GM21576 (cell line): ENCODE results near the gene BLVRA.
"Not testable (repeated sequence)": the region's sequence is repeated elsewhere in the genome, so short reads cannot be mapped to it uniquely, and the experiment has no call there.

Experiments
- ATAC-seq: cut with Tn5 transposase; IDR thresholded peaks from one replicate; pipeline ENCODE4 v1.9.1; 2021; ENCODE audit warnings: mild to moderate bottlenecking, moderate library complexity; ENCODE audit not compliant: unreplicated experiment

Gene BLVRA

DNA sequence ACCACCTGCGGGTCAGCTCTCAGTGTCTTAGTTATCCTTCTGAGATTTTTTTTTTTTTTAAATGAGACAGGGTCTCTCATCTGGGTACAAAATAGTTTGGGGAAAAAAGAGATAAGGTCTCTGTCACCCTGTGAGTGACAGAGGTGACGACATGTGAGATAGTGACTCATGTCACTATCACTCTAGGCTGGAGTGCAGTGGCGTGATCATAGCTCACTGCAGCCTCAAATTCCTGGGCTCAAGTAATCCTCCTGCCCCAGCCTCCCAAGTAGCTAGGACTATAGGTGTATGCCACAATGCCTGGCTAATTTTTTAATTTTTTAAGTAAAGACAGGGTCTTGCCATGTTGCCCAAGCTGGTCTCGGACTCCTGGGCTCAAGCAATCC, 10.4 kb downstream of the BLVRA start:
- ATAC-seq, result no peak

GRCh38 chr7:43769281-43769680, 10.8 kb downstream of the BLVRA start:
- ATAC-seq, result no peak

DNA sequence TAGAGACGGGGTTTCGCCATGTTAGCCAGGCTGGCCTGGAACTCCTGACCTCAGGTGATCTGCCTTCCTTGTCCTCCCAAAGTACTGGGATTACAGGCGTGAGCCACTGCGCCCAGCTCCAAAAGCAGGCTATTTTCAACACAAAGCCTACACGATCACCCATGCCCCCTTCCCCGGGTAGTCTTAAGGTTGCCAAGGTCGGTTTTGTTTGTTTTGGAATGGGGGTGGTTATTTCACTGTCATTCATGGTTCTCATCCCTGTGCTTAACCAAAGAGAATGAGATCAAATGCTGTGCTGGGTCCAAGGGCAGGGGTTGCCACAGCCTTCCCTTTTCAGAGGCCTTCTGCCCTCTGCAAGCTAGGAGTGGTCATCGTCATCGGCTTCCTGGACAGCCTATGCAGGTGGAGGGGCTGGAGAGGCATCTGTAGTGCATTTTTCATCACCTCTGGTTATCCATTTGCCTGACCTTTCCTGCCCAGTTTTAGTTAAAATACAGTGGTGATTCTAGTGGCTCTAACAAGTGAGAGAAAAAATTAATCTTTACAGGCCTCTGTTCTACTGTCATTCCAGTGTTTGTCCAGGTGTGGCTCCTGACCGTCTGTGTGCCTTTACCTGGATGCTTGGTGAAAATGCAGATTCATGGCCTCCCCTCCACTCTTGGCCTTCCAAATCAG, 11.4 kb downstream of the BLVRA start:
- ATAC-seq, result no peak

GRCh38 chr7:43771128-43771527, 12.6 kb downstream of the BLVRA start:
- no peak for ATAC-seq

- ATAC-seq, result no peak
These were observed 13.1 kb downstream of the BLVRA start for GRCh38 chr7:43771573-43771972.

DNA sequence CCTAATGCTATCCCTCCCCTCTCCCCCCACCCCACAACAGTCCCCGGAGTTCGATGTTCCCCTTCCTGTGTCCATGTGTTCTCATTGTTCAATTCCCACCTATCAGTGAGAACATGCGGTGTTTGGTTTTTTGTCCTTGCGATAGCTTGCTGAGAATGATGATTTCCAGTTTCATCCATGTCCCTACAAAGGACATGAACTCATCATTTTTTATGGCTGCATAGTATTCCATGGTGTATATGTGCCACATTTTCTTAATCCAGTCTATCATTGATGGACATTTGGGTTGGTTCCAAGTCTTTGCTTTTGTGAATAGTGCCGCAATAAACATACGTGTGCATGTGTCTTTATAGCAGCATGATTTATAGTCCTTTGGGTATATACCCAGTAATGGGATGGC, 14.8 kb downstream of the BLVRA start:
- not testable (repeated sequence) for ATAC-seq

DNA sequence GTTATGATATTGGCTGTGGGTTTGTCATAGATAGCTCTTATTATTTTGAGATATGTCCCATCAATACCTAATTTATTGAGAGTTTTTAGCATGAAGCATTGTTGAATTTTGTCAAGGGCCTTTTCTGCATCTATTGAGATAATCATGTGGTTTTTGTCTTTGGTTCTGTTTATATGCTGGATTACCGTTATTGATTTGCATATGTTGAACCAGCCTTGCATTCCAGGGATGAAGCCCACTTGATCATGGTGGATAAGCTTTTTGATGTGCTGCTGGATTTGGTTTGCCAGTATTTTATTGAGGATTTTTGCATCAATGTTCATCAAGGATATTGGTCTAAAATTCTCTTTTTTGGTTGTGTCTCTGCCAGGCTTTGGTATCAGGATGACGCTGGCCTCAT, 16.8 kb downstream of the BLVRA start:
- ATAC-seq, result not testable (repeated sequence)

GRCh38 chr7:43778293-43779044, 20.0 kb downstream of the BLVRA start:
- ATAC-seq, result not testable (repeated sequence)

GRCh38 chr7:43779045-43779812, 20.7 kb downstream of the BLVRA start:
- ATAC-seq, result no peak

DNA sequence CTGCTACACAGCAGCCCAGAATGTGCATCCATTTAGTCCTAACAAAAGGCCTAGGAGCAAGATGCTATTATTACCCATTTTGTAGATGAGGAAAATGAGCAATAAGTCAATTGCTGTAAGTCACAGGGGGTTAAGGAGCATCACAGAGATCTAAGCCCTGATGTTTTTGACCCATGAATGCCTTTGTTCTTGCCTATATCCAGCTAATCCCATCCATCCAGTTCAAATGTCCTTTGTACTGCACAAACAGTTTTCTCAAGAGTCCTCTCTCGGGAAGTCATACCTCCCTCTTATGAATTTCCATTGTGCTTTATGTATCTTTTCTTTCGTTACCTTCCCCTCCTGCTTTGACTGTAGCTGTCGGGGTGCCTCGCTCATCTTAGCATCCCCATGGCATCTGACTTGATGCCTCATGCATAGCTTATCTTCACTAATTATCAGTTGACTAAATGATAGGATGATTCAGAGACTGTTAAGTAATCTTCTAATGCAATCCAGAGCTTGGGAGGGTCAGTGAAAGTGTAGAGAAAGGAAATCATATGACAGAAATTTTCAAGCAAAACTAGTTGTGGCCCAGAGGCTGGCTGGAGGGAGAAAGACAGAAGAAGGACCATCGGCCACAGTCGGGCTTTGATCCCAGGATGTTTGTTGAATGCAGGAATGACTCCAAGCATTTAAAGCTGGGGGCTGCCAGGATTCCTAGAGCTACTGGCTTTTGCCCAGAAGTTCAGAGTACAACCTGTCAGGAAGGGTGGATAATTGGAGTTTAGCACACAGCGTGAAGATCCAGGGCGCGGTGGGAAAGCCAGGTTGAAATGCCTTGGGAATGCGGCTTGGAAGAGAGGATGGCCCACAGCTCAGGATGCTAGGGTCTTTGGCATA, 23.5 kb downstream of the BLVRA start:
- no peak for ATAC-seq

DNA sequence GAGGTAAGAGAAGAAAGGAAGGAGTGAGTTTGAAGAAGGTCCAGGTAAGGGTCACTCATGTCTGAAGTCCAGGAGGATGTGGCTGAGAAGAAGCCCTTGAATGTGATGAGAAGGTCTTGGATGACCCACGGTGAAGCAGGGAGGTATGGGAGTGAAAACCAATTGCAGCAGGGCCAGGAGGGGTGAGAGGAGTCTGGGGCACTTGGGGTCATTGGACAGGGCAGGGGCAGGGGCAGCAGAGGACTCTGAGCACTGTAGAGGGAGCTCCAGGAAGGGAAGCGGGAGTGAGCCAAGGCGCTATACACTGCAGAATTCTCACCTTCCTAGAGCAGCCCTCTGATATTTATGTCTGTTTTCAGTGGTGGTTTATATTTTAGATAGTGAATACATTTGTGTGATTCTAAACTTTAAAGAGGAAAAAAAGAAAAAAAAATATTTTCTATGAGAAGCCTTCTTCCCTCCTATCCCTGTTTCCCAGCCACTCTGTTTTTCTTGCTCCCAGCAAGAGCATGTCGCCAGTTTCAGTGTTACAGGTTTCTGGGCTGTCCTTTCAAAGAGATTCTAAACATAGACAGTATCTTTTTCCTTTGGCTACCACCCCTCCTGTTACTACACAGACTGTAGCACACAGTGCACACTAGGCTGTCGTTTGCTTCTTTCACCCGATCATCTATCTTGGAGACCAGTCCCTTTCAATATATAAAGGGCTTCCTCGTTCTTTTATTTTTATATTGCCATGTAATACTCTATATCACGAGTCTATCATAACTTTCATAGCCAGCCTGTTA, 24.5 kb downstream of the BLVRA start:
- no peak for ATAC-seq

DNA sequence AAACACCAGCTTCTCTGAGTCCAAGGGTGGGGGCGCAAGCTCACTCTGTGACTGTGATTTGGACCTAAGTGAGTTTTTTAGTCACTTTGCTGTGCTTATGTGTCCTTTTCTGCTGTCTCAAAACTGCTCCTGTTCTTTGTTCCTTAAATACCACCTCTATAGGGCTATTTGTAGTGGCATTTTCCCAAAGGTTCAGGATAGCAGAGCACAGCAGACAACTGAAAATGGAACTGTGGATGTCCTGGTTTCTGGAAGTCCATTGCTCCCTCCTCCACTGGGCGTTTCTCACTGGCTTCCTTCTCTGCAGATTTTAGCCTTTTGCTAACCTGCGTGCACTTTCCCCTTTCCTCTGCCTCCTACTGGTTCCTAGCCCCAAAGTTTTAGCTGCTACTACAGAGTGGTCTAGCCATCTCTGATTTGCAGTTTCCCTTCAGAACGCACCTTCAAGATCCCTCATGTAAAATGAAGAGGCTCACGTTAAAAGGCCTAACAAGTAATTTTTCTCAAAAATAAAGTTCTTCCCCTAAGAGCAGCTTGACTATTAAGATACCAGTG, 25.6 kb downstream of the BLVRA start:
- ATAC-seq, result peak; percentile 19

- peak; percentile 90 for ATAC-seq
These were observed 26.2 kb downstream of the BLVRA start for GRCh38 chr7:43784585-43785087.

GRCh38 chr7:43785420-43785819, 26.9 kb downstream of the BLVRA start:
- ATAC-seq, result no peak

DNA sequence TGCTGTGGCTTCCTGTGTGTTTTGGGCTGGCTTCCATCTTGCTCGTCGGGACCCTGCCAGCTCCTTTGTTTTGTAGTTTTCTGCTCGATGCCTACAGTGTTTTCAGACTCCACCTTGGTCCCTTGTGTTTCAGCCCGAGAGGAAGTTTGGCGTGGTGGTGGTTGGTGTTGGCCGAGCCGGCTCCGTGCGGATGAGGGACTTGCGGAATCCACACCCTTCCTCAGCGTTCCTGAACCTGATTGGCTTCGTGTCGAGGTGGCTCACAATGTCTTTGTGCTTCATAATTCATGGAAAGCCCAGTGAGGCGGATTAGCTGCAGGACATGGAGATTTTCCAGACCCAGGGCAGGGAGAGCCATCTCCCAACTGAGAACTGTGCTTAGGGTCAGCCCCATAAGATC, 29.3 kb downstream of the BLVRA start:
- no peak for ATAC-seq

DNA sequence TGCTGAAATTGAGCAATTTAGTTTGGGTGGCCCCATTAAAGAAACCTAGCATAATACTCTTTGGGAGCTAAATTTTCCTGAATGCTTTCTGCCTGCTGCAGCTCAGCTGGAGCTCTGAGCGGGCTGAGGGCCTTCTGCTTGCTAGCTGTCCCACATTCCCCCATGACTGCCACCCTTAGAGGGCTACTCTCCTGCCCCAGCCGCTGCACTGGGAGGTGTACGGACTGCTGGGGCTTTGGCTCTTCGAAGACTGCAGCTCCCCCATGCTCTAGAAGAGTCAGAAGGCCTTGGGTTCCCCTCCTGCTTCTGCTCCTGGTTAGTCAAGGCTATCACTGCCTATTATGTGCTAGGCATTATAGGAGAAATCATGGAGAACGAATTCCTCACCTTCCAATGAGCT, 31.5 kb downstream of the BLVRA start:
- ATAC-seq, result no peak

GRCh38 chr7:43790834-43791233, 32.4 kb downstream of the BLVRA start:
- no peak for ATAC-seq

- ATAC-seq, result no peak
These were observed 33.2 kb downstream of the BLVRA start for GRCh38 chr7:43791665-43792064.

DNA sequence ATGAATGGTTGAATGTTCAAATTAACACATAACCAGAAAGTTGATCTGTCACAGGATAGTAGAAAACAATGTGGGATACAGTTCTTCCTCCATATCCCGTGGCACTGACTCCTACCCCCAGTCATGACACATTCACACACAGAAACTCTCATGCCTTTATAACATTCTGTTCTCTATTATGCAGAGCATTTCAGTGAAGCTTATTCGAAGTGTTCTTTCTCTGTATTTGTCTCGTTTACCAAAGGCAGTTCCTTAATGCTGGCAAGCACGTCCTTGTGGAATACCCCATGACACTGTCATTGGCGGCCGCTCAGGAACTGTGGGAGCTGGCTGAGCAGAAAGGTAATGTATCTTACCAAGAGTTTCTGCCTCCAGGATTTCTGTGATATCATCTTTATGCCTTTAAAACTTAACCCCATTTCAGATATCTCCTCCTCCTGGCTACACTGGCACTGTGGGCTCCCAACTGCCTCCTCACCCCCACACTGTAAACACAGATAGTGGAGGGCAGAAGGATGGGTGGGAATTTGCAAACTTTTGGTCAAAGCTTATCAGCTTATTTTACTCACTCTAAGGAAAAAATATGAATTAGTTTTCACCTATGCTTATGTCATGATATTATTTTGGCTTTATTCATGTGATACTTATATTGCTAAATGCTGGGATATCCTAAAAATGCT, 34.1 kb downstream of the BLVRA start:
- no peak for ATAC-seq
